Putamen (tissue), 1 donor: Measurements from ENCODE around the gene BZW1.
A peak's percentile ranks its signal among the peaks of the same experiment; 100 is the strongest.

Experiments
- DNase-seq: peaks from one replicate; pipeline ENCODE4 v3.0.0-alpha.2; 2016; ENCODE audit warnings: low spot score

The BZW1 gene

DNA sequence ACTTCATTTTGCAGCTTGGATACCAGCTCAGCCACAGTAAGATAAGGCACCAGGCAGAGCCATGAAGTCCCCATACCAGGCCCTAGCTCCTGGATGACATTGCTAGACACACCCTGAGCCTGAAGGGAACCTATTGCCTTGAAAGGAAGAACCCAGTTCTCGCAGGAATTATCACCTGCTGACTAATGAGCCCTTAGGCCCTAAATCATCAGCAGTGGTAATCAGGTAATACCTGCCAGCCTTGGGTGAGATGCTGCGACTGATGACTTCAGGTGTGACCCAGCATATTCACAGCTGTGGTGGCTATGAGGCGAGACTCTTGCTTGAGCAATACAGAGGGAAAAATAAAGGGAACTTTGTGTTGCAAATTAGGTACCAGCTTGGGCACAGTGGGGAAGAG, 27.8 kb downstream of the BZW1 start:
- no peak for DNase-seq

DNA sequence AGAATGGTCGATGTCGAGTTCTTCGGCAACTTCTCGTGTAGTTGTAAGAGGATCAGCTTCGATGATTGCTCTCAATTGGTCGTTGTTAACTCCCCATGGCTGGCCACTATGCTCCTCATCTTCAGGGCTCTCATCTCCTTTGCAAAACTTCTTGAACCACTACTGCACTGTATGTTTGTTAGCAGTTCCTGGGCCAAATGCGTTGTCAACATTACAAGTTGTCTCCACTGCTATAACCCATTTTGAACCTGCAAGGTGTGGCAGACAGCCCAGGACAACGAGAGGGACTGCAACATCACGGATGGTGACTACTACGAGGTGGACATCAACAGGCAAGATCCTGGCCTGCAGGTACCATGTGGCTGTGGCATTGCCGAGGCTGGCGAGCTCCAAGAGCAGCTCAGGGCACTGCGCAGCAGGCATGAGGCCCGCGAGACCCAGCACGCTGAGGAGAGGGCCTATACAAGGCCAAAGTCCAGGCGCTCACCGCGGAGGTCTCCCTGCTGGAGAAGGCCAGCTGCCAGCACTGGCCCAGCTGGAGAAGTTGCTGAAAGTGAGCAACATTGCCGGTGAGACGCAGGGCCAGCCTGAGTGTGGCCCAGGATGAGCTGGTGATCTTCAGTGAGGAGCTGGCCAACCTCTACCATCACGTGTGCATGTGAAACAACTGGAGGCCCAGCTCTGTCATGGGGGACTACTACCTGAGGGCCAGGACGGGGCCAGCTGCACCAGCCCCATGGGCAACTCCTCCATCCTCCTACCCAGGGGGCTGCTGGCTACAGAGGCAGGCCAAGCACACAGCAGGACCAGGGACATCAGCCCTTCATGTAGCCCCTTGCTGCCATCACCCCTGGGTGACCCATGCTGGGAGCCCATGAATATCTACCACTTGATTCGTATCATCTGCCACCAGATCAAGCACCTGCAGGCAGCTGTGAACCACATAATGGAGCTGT, 32.6 kb downstream of the BZW1 start:
- no peak for DNase-seq

DNA sequence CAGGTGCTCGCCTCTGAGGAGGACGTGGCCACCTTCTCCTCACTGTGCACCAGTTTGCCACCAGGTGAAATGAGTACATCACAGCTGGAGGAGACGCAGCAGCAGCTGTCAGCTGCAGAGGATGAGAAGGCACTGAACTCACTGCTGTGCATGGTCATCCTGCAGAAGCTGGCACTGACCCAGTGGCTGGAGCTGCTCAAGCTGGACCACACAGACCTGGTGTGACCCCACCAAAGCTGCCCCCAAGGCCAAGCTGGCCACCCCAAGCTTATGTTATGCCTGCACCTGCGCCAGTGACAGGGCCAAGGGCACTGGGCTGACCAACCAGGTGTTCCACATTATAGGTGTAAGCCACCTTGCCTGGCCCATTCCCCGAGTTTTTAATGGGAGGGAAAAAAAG, 33.5 kb downstream of the BZW1 start:
- DNase-seq = no peak

DNA sequence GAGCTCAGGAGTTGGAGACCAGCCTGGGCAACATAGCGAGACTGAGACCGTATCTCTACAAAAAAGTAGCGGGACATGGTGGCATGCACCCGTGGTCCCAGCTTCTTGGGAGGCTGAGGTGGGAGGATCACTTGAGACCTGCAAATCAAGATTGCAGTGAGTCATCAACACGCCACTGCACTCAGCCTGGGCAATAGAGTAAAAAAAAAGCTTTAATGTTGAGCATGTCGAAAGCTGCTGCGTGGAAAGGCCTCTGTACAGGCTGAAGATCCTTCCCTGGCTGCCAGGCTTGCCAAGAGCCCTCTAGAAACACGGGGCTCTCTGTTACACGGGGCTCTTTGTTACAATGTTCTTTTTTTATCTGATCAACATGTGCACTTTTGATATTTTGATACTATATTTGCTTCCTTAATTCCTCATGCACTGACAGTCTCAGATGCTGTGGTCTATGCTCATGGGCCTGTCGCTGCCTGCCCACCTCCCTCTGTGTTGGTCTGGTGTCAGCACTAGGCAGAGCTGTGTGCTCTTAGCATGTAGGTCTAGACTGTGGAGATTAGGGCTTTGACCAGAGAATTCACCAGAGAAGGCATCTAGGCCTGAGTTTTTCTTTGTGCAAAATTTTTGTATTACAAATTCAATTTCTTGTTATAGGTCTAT, 34.1 kb downstream of the BZW1 start:
- DNase-seq = no peak

DNA sequence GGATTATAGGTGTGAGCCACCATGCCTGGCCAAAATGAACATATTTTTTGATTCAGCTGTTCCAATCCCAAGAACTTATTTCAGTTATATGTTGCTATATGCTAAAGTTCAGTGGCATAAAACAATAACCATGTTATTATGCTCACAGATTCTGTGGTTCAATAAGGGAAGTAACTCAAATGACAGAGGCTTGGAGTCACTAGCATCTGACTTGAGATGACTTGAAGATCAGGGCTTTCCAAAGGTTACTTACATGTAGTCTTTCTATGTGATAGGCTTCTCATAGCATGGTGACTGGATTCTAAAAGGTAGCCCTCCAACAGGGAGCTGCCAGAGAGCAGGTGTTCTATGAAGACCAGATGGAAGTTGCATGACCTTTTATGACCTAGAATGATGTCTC, 35.6 kb downstream of the BZW1 start:
- DNase-seq = no peak

DNA sequence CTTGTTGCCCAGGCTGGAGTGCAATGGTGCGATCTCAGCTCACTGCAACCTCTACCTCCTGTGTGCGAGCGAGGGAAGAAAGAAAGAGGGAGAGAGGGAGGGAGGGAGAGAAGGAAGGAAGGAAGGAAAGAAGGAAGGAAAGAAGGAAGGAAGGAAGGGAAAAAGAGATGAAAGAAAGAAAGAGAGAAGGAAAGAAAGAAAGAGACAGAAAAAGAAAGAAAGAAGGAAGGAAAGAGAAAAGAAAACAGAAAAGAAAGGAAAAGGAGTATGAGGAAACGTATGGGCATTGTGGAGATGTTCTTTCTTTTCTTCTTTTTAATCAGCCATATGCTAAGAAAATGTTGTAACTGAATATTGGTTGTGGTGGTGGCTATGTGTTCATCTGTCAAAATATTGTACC, 36.2 kb downstream of the BZW1 start:
- no peak for DNase-seq

DNA sequence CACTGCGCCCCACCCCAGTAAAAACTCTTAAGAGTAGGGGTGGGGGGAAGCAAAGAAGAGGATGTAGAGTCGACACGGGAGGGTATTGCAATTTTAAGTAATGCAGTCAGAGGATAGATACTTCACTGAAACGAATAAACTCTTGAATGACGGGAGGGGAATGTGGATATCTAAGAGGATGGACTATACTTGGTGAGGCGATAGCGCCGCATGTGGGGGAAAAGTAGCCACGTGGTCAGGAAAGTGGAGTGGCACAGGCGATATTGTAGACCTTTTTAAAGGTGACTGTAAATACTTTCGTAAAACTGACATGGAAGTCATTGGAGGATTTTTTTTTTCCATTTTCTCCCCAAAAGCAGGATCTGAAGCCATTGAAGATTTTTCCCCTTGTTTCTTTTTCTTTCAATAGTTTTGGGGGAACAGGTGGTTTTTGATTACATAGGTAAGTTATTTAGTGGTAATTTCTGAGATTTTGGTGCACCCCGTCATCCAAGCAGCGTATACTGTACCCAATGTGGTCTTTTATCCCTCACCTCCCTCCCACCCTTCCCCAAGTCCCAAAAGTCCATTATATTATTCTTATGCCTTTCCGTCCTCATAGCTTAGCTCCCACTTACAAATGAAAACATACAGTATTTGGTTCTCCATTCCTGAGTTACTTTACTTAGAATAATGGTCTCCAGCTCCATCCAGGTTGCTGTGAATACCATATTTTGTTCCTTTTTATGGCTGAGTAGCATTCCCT, 39.0 kb downstream of the BZW1 start:
- DNase-seq = no peak

DNA sequence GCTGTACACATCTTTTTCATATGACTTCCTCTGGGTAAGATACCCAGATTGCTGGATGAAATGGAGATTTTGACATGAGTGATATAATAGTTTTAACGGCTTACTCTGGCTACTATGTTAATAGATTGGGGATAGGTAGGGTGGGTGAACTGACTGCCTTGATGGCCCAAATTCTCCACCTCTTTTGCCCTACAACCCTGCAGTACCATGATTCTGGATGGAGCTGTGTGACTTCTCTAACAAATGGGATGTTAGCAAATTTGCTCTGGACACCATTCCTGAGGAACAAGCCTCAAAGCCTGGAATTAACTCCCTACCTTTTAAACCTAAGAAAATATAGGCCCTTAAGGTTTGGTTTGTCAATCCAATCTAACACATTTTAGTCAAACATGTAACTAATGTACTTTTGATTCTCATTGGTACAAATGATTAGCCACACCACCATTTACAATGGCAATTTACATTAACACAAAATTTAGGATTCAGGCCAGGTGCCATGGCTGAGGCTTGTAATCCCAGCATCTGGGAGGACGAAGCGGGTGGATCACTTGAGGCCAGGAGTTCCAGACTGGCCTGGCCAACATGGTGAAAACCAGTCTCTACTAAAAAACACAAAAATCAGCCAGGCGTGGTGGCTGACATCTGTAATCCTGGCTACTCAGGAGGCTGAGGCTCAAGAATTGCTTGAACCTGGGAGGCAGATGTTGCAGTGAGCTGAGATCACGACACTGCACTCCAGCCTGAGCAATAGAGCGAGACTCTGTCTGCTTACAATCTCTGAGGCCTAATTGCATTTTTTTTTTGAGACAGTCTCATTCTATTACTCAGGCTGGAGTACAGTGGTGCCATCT, 39.9 kb downstream of the BZW1 start:
- no peak for DNase-seq

DNA sequence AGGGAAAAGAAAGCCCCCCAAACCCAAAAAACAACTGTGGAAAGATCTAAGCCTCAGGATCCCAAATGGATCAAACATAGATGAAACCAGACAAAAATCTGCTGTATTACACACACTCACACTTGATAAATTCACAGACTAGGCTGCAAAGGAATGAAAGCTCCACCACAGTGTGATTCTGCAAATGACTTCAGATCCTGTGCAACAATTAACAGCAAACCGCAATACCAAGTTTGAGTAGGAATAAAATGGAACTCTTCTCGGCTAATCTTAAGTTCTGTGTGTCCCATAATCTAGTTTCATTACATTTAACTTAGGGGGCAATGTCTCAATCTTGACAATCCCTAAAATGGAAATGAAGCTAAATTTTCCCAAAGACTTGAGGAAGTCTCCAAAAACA, 40.9 kb downstream of the BZW1 start:
- DNase-seq = no peak

DNA sequence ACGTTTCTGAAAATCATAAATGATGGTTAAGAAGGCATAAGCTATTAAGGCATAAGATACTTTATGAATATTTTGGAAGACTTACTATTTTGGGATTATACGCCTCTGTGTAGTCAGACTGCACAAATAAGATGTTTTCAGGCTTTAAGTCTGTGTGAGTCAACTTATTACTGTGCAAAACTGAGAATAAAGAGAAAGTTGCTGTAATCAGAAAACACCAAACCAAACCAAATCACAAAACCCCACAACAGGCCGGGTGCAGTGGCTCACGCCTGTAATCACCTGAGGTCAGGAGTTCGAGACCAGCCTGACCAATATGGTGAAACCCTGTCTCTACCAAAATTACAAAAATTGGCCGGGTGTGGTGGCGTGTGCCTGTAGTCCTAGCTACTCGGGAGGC, 45.1 kb downstream of the BZW1 start:
- DNase-seq = no peak

DNA sequence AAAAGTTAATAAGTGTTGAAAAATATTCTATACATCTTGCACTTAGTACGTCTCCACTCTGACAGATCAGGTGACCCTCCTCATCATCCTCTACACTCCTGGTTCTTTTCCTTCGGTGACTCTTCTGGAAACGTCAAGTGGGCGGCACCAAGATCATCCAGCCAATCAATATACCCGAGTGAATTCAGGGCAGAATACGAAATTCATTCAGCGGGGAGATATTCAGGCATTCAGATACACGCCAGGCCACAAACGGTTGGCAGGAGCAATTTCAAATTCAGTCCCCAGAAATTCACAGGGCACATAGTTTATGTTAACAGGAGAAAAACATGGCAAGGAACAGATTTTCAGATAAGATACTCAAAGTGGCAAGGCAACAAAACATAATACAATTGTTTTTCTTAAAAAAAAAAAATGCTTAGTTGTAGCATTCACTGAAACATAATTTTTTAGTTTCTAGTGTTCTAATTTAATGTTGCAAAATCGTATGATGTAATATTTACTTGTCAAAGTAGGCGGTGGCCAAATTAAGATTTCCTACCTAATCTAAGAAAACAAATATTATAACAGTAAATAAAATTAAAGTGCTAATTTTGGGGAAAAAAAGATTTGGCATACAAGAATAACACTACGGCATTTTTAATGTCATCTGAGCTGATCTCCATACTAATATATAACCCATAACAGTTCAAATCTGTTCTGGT, 48.5 kb downstream of the BZW1 start:
- DNase-seq = peak; percentile 45

DNA sequence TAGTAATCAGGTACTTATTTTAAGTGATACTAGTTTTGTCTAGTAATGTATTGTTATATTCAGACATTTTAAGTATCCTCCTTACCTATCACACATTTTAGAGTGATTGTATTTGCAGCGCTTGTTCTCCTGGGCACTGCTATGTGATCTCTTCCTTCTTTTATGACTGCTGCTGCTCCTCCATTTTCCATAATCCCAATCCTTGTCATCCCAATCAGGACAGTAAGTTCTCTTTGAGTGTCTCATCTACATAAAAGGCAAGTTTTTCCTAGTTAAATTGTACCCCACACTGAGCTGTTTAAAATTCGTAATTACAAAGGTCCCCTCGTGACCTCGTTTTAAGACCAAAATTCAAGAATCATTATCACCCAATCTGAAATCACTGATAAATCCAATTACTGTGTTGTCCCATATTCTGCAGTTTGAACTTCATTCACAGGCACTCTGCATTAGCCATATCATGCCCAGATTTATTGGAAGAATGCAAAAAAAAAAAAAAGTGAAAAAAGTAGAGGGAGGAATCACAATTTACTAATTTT, 50.0 kb downstream of the BZW1 start:
- no peak for DNase-seq

DNA sequence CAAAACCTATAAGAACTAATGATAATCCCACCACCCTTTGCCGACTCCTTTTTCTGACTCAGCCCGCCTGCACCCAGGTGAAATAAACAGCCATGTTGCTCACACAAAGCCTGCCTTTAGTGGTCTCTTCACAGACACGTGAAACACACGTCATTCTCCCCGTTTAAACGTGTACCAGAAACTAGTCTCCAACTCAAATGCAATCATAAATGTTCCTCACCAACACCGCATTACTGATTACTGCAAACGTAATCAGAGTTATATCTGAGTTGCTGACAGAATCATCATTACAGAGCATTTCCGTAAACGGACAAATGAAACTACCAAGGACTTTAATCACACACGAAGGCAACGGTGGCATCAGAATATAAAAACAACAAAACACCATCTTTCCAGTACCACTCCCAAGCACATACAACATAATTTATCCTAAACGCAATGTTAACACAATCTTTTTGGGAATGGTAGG, 50.9 kb downstream of the BZW1 start:
- no peak for DNase-seq

DNA sequence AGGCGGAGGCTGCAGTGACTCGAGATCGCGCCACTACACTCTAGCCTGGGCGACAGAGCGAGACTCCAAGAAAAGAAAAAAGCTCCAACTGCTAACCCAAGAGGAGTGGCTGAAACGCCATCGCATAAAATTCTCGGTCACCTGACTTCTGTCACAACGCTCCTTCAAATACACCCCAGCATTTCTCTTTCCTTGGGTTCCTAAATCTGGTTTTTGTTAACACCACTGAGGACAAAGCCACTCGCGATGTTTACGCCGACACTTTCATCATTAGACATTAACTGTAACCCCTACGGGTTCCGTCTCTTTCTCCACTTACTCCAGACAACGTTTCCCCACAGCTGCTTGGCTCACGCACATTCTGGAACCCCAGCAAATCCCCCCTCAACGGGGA, 52.1 kb downstream of the BZW1 start:
- DNase-seq = no peak

DNA sequence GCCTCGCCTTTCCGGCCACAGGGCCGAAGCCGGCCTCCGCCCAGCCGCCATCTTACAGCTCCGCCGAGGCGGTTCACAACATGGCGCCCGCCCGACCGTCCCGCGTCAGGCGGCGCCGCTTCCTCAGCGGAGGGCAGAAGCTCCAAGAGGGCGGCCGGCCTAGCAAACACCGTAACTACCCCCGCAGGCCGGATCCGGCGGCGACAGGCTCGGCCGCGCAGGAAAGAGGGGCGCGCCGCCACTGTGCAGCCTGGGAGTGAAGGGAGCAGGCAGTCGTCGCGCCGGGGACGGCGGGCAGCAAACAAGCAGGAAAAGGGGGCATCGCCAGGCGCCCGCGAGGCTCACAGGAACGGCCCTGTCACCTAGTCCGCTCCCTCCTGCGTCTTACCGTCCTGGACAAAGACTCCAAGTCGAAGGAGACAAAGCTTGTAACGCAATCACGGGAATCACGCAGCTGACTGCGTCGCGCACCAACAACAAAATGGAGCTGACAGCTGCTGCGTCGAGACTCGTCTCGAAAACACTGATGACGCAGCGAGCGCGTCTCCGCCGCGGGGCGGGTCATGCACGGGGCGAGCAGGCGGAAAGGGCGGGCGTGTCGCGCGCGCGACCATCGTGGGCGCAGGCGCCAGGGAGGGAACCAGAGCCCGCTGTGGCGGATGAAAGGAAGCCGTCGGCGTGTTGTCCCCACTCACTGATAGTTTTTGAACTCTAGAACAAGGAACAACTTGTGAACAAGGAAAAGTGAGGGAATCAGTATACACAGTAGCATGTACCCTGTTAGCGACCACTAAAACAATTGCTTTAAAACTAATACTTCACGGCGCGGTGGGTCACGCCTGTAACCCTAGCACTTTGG, 52.7 kb downstream of the BZW1 start, which contains the start of gene CLK1:
Gene CLK1, minus strand, starts transcription at position 483 of the 859 bp plus-strand sequence. CDS start 2,796 bp downstream, outside the sequence.
- peak; percentile 95 for DNase-seq

DNA sequence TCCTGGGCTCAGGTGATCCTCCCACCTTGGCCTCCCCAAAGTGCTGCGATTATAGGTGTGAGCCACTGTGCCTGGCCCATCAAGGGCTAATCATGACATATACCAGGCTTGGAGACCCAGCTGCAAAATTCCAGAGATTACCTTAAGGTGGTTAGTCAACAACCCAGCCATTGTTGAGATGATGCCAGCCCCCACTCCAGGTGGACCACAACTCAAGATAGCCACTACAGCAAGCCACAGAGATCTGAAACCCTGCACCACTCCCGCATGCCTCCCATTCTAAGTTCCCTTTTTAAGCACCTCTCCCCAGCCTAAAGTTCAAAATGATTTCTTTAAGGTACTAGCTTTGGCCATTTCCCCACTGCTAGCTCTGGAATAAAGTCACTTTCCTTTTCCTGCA, 57.3 kb downstream of the BZW1 start:
- DNase-seq = no peak

DNA sequence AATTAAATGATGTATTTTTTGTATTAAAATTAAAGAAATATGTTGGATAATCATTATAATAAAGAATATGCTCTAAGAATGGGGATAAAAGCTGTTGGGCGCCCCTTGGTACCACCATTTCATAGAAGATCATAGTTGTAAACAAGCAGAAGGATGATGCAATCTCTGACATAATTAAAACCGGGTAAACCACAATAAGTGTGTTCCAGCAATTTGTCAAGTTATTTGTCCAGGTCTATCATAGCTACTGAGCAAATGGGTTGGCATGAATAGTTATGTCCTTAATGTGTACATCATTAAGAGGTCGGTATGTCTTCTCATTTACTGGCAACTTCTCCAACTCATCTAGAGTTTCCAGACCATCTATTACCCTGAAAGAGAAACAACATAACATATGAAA, 59.4 kb downstream of the BZW1 start:
- DNase-seq = no peak

DNA sequence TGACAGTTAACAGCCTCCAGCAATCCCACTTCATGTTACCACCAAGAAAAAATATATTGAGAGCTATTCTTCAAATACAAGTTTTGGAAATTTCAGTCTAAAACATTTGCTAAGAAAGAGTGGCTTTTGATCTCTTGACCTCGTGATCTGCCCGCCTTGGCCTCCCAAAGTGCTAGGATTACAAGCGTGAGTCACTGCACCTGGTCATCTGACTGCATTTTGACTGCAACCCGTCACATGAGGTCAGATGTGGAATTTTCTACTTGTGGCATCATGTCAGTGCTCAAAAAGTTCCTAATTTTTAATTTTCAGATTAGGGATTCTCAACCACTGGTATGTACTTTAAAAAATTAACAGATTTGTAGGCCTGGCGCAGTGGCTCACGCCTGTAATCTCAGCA, 61.9 kb downstream of the BZW1 start:
- DNase-seq = no peak
